SK-N-SH (cell line): ENCODE results near the gene MMP28. TPM values are rescaled to one million over a fixed set of nuclear protein-coding genes. Genes with fewer than 3 reads are reported as not detected.

Source experiments
- CTCF ChIA-PET: fragments of 300-600, 350-600 bp; formaldehyde crosslinking; extraction: SDS; loops from one replicate; lab custom pipeline; 2021; lab: Yijun Ruan, JAX
- POLR2A ChIA-PET: fragments of 350-600 bp; sonication (Branson Sonifier 250); formaldehyde crosslinking; extraction: SDS; loops from one replicate; lab custom pipeline; 2020; ENCODE audit warnings: antibody characterized with exemption, inconsistent platforms; lab: Yijun Ruan, JAX
- DNase-seq: peaks from one replicate; pipeline ENCODE4 v3.0.0; 2012
- H2AFZ ChIP-seq: fragments of 200-600 bp; sonication (generic); 2 replicates; pipeline ENCODE4 v1.8.1; 2016; ENCODE audit warnings: antibody characterized with exemption, mild to moderate bottlenecking, low read depth
- H3F3A ChIP-seq: fragments of 200-600 bp; sonication (generic); replicated peaks from 2 replicates; pipeline ENCODE3; 2016; ENCODE audit warnings: antibody characterized with exemption, mild to moderate bottlenecking; ENCODE audit not compliant: insufficient read depth
- H3K27ac ChIP-seq, 2 experiments: fragments of 200-500 bp in 1 of 2; fragments of 200-600 bp in 1 of 2; sonication (Bioruptor generic) in 1 of 2; sonication (generic), shearing (Covaris generic) in 1 of 2; 2 replicates each; pipeline versions ENCODE4 v1.5.1 to v1.6.1; 2014 to 2016; ENCODE audit warnings: low read depth in 2 of 2, inconsistent platforms in 1 of 2, low read length in 1 of 2, mild to moderate bottlenecking in 1 of 2, mixed read lengths in 1 of 2
- H3K27me3 ChIP-seq: fragments of 200-600 bp; sonication (generic), shearing (Covaris generic); 2 replicates; pipeline ENCODE4 v1.6.1; 2016; ENCODE audit warnings: mixed run types; ENCODE audit not compliant: insufficient read depth
- H3K36me3 ChIP-seq, 2 experiments: fragments of 200-500 bp in 1 of 2; fragments of 200-600 bp in 1 of 2; sonication (Bioruptor generic) in 1 of 2; sonication (generic) in 1 of 2; replicated peaks in 1 of 2; 2 replicates each; pipeline versions ENCODE3 to v1.5.1; 2014 to 2016; ENCODE audit warnings: low read length in 1 of 2, mild to moderate bottlenecking in 1 of 2; ENCODE audit not compliant: insufficient read depth in 2 of 2, control insufficient read depth in 1 of 2
- H3K4me1 ChIP-seq, 2 experiments: fragments of 200-500 bp in 1 of 2; fragments of 200-600 bp in 1 of 2; sonication (Bioruptor generic) in 1 of 2; sonication (generic), shearing (Covaris generic) in 1 of 2; 2 replicates each; pipeline versions ENCODE4 v1.5.1 to v1.6.1; 2014 to 2016; ENCODE audit warnings: low read depth in 1 of 2, low read length in 1 of 2, mixed run types in 1 of 2; ENCODE audit not compliant: insufficient read depth in 2 of 2, control insufficient read depth in 1 of 2
- H3K4me2 ChIP-seq: fragments of 200-600 bp; sonication (generic), shearing (Covaris generic); 2 replicates; pipeline ENCODE4 v1.6.1; 2017; ENCODE audit warnings: mixed run types
- H3K4me3 ChIP-seq, 2 experiments: fragments of 200-500 bp in 1 of 2; fragments of 200-600 bp in 1 of 2; sonication (Bioruptor generic) in 1 of 2; sonication (generic), shearing (Covaris generic) in 1 of 2; 2 replicates each; pipeline versions ENCODE4 v1.5.1 to v1.8.1; 2014 to 2016; ENCODE audit warnings: low read depth in 2 of 2, inconsistent platforms in 1 of 2, low read length in 1 of 2, mild to moderate bottlenecking in 1 of 2, mixed read lengths in 1 of 2, moderate library complexity in 1 of 2
- H3K79me2 ChIP-seq: fragments of 200-600 bp; sonication (generic); 2 replicates; pipeline ENCODE4 v1.8.1; 2017; ENCODE audit warnings: mild to moderate bottlenecking; ENCODE audit not compliant: insufficient read depth
- H3K9ac ChIP-seq: fragments of 200-600 bp; sonication (generic); 2 replicates; pipeline ENCODE4 v1.6.1; 2017; ENCODE audit warnings: mixed run types
- H3K9me2 ChIP-seq: fragments of 200-600 bp; sonication (generic); 2 replicates; pipeline ENCODE4 v1.6.1; 2017; ENCODE audit warnings: mixed run types
- H3K9me3 ChIP-seq: fragments of 200-600 bp; sonication (generic); 2 replicates; pipeline ENCODE4 v1.6.1; 2017; ENCODE audit warnings: mixed run types, mild to moderate bottlenecking, moderate library complexity
- H4K20me1 ChIP-seq: fragments of 200-600 bp; sonication (generic); 2 replicates; pipeline ENCODE4 v1.6.1; 2017; ENCODE audit warnings: mild to moderate bottlenecking, mixed run types; ENCODE audit not compliant: insufficient read depth
- CHD2 ChIP-seq: fragments of 150-350 bp; IDR thresholded peaks from 2 replicates; pipeline ENCODE4 v1.6.1; 2018; ENCODE audit warnings: low read length; ENCODE audit not compliant: partially characterized antibody
- CTCF ChIP-seq: fragments of 200-600 bp; sonication (generic); IDR thresholded peaks from 2 replicates; pipeline ENCODE4 v1.6.1; 2017; ENCODE audit warnings: antibody characterized with exemption, mild to moderate bottlenecking, moderate library complexity
- EP300 ChIP-seq, 2 experiments: IDR thresholded peaks; 2 replicates each; pipeline versions ENCODE4 v1.4.0 to v1.6.1; 2012; ENCODE audit warnings: borderline replicate concordance in 1 of 2, low read depth in 1 of 2, low read length in 1 of 2
- FOXM1 ChIP-seq: IDR thresholded peaks from 2 replicates; pipeline ENCODE4 v1.4.0; 2012; ENCODE audit warnings: low read depth, mild to moderate bottlenecking
- MXI1 ChIP-seq: IDR thresholded peaks from 2 replicates; pipeline ENCODE4 v1.6.1; 2012; ENCODE audit warnings: mild to moderate bottlenecking, low read depth, low read length, improper control_type of control experiment
- NFIC ChIP-seq: IDR thresholded peaks from 2 replicates; pipeline ENCODE4 v1.4.0; 2012; ENCODE audit warnings: borderline replicate concordance
- POLR2AphosphoS5 ChIP-seq: IDR thresholded peaks from 2 replicates; pipeline ENCODE4 v1.6.1; 2012; ENCODE audit warnings: low read depth, low read length
- RAD21 ChIP-seq: IDR thresholded peaks from 2 replicates; pipeline ENCODE4 v1.6.1; 2012; ENCODE audit warnings: mild to moderate bottlenecking, low read length
- SIN3A ChIP-seq: IDR thresholded peaks from 2 replicates; pipeline ENCODE4 v1.6.1; 2012; ENCODE audit warnings: low read depth, mild to moderate bottlenecking, low read length, moderate library complexity, borderline replicate concordance
- SMC3 ChIP-seq: IDR thresholded peaks from 2 replicates; pipeline ENCODE4 v1.6.1; 2012; ENCODE audit warnings: low read depth, low read length, improper control_type of control experiment
- TAF1 ChIP-seq: IDR thresholded peaks from 2 replicates; pipeline ENCODE4 v1.6.1; 2012; ENCODE audit warnings: low read depth, mild to moderate bottlenecking, low read length, moderate library complexity, borderline replicate concordance
- YY1 ChIP-seq: IDR thresholded peaks from 2 replicates; pipeline ENCODE4 v1.4.0; 2012; ENCODE audit warnings: low read depth, mild to moderate bottlenecking
- WGBS: methylation state at CpG from one replicate; pipeline ENCODE4 v1.1.6; 2017; ENCODE audit warnings: low lambda C conversion rate; 5-methylcytosine and 5-hydroxymethylcytosine counted together
- polyA plus RNA-seq, 3 experiments: library from polyadenylated mRNA; depleted of rRNA; stranded (reverse); fragments of >200 nt; gene quantifications; 2 replicates each; pipeline ENCODE4 v1.2.3, GENCODE V29; 2012
- TF ChIP-seq, protein P1 (sequence below): IDR thresholded peaks from 2 replicates; pipeline ENCODE4 v1.6.1; 2012; ENCODE audit warnings: mild to moderate bottlenecking, low read depth, low read length, moderate library complexity
- TF ChIP-seq, protein P2 (sequence below): IDR thresholded peaks from 2 replicates; pipeline ENCODE4 v1.4.0; 2012; ENCODE audit warnings: low read depth

Gene MMP28
- polyA plus RNA-seq, 1 of the 3 experiments (the other 2 are of a cell fraction): 0.33 TPM

GRCh38 chr17:35809855-35810461 lies 14.5 kb upstream of the MMP28 start:
- Histone ChIP-seq H3K9ac (peak overlapping the region; percentile 90), H2AFZ (no peak overlapping the region; the same call in none of the 2 replicates), H3K27ac (peak overlapping the region; percentile 75 to 90), H4K20me1 (peaks cover 51% of the 10 kb centered on the region), H3K27me3 (no peaks in the 10 kb centered on the region), H3K36me3 (peaks cover 0 to 12% of the 10 kb centered on the region in 2 experiments), H3K9me2 (no peaks in the 10 kb centered on the region), H3K4me2 (peak overlapping the region; percentile 93), H3F3A (no peaks in the 10 kb centered on the region), H3K4me3 (peak overlapping the region; percentile 77 to 80), H3K4me1 (peaks cover 2 to 21% of the 10 kb centered on the region in 2 experiments; a peak in 3 of 4 replicates), H3K9me3 (no peaks in the 10 kb centered on the region), H3K79me2 (peaks cover 57% of the 10 kb centered on the region)
- TF ChIP-seq MXI1 (0 out of 2 replicates have a peak, but pooled peaks have one; percentile 30), POLR2AphosphoS5 (no peak)
- 2% methylated on average over 23 of the region's 24 CpGs for WGBS
- no peak for DNase-seq
- CTCF ChIA-PET: interaction anchor here (0.8 to 13.5 kb wide), 9 partner anchors 9 to 197 kb away, joined by 3 to 809 read pairs (median 8); partner anchors contain the start of gene C17orf50
- POLR2A ChIA-PET: interaction anchor here (0.9 to 4.2 kb wide), 8 partner anchors 10 to 1799 kb away, joined by 3 to 65 read pairs (median 6); partner anchors contain the start of genes PEX12 and SYNRG

GRCh38 chr17:35808962-35809854 lies 13.8 kb upstream of the MMP28 start, which contains the start of gene TAF15:
TAF15 (plus strand) TSS chr17:35809484; CDS start chr17:35809570, 86 bp downstream.
- no peaks in the 10 kb centered on the region for H3K27me3 ChIP-seq
- POLR2A ChIA-PET: interaction anchor here (0.6 to 4.2 kb wide), 21 partner anchors 8 to 1800 kb away, joined by 3 to 65 read pairs (median 4); partner anchors contain the start of genes AP2B1, PEX12 and SYNRG
- H3K79me2 ChIP-seq: peaks cover 49% of the 10 kb centered on the region
- peaks cover 0 to 21% of the 10 kb centered on the region in 2 experiments; a peak in 3 of 4 replicates for H3K4me1 ChIP-seq
- no peaks in the 10 kb centered on the region for H3K9me3 ChIP-seq
- peak within 1 kb of the TSS; percentile 75 to 99 for H3K27ac ChIP-seq
- H4K20me1 ChIP-seq: peaks cover 44% of the 10 kb centered on the region
- no peaks in the 10 kb centered on the region for H3F3A ChIP-seq
- peak within 1 kb of the TSS; percentile 90 for H3K9ac ChIP-seq
- peak; percentile 95 for DNase-seq
- CTCF ChIA-PET: interaction anchor here (0.6 to 13.5 kb wide), 22 partner anchors 9 to 229 kb away, joined by 3 to 809 read pairs (median 5); partner anchors contain the start of genes C17orf50, HEATR9 and MMP28
- WGBS: under 1% methylated on average over 39 of the region's 71 CpGs
- peaks cover 0 to 12% of the 10 kb centered on the region in 2 experiments for H3K36me3 ChIP-seq
- H3K4me2 ChIP-seq: peak within 1 kb of the TSS; percentile 93
- H3K9me2 ChIP-seq: no peaks in the 10 kb centered on the region
- peak within 1 kb of the TSS; percentile 63 for H2AFZ ChIP-seq
- H3K4me3 ChIP-seq: peak within 1 kb of the TSS; percentile 77 to 80
- TF ChIP-seq POLR2AphosphoS5 (peak; percentile 99), NFIC (no peak), TAF1 (peak; percentile 97), YY1 (peak; percentile 94), RAD21 (peak; percentile 52), CTCF (peak; percentile 78), MXI1 (peak; percentile 74), SMC3 (peak; percentile 56), SIN3A (no peak), FOXM1 (no peak), CHD2 (peak; percentile 49), EP300 (IDR thresholded peaks at IDR 0.05; ENCODE audit: borderline replicate concordance in 1 of 2, low read depth in 1 of 2, low read length in 1 of 2) (peak in 1 of 2 experiments; percentile 25; a peak in 1 of 4 replicates)
- TF ChIP-seq, protein P1, sequence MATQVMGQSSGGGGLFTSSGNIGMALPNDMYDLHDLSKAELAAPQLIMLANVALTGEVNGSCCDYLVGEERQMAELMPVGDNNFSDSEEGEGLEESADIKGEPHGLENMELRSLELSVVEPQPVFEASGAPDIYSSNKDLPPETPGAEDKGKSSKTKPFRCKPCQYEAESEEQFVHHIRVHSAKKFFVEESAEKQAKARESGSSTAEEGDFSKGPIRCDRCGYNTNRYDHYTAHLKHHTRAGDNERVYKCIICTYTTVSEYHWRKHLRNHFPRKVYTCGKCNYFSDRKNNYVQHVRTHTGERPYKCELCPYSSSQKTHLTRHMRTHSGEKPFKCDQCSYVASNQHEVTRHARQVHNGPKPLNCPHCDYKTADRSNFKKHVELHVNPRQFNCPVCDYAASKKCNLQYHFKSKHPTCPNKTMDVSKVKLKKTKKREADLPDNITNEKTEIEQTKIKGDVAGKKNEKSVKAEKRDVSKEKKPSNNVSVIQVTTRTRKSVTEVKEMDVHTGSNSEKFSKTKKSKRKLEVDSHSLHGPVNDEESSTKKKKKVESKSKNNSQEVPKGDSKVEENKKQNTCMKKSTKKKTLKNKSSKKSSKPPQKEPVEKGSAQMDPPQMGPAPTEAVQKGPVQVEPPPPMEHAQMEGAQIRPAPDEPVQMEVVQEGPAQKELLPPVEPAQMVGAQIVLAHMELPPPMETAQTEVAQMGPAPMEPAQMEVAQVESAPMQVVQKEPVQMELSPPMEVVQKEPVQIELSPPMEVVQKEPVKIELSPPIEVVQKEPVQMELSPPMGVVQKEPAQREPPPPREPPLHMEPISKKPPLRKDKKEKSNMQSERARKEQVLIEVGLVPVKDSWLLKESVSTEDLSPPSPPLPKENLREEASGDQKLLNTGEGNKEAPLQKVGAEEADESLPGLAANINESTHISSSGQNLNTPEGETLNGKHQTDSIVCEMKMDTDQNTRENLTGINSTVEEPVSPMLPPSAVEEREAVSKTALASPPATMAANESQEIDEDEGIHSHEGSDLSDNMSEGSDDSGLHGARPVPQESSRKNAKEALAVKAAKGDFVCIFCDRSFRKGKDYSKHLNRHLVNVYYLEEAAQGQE: peak; percentile 61
- TF ChIP-seq, protein P2, sequence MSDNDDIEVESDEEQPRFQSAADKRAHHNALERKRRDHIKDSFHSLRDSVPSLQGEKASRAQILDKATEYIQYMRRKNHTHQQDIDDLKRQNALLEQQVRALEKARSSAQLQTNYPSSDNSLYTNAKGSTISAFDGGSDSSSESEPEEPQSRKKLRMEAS: peak; percentile 61; the same call in 1 of the 2 replicates
